Stomach (tissue), 9 donors: Measurements from ENCODE around the gene FBXO3. TPM values are rescaled to one million over a fixed set of nuclear protein-coding genes. Genes with fewer than 3 reads are reported as not detected.

Experiments
- DNase-seq, 2 donors: peaks; one replicate each; pipeline versions ENCODE4 v3.0.0 to v3.0.0-alpha.2; 2013 to 2019
- H3K27ac ChIP-seq, 5 donors: fragments of 200-600 bp in 4 of 5; sonication (generic) in 4 of 5; one replicate each; pipeline ENCODE4 v1.5.1; 2013 to 2019; ENCODE audit warnings: mild to moderate bottlenecking in 1 of 5, moderate library complexity in 1 of 5
- H3K27me3 ChIP-seq, 3 donors: fragments of 200-600 bp; sonication (generic); one replicate each; pipeline ENCODE4 v1.5.1; 2017 to 2019; ENCODE audit warnings: mixed run types in 1 of 3
- H3K36me3 ChIP-seq, 4 donors: fragments of 200-600 bp; sonication (generic); 1 replicate in 3 of 4; 2 replicates in 1 of 4; pipeline ENCODE4 v1.5.1; 2016 to 2019
- H3K4me1 ChIP-seq, 4 donors: fragments of 200-600 bp; sonication (generic); one replicate each; pipeline ENCODE4 v1.5.1; 2016 to 2019
- H3K4me3 ChIP-seq, 4 donors: fragments of 200-600 bp; sonication (generic) in 3 of 4; one replicate each; pipeline ENCODE4 v1.5.1; 2016 to 2019; ENCODE audit warnings: mild to moderate bottlenecking in 1 of 4
- H3K9me3 ChIP-seq, 4 donors: fragments of 200-600 bp; sonication (generic); one replicate each; pipeline ENCODE4 v1.5.1; 2016 to 2019
- CTCF ChIP-seq, 7 experiments: fragments of 450-650 bp in 4 of 7; fragments of 200-600 bp in 3 of 7; sonication (generic) in 3 of 7; IDR thresholded peaks; one replicate each; pipeline ENCODE4 v1.5.1; 2016 to 2019; ENCODE audit warnings: antibody characterized with exemption in 7 of 7, control low read depth in 2 of 7, mild to moderate bottlenecking in 1 of 7
- EP300 ChIP-seq: sonication (generic); formaldehyde crosslinking; IDR thresholded peaks from one replicate; pipeline ENCODE4 v1.6.1; 2017; ENCODE audit warnings: antibody characterized with exemption
- POLR2A ChIP-seq, 4 donors: fragments of 450-650 bp; IDR thresholded peaks; one replicate each; pipeline ENCODE4 v1.6.1; 2016; ENCODE audit warnings: antibody characterized with exemption in 4 of 4, control low read depth in 2 of 4, mild to moderate bottlenecking in 1 of 4, moderate library complexity in 1 of 4
- POLR2AphosphoS5 ChIP-seq, 3 donors: sonication (generic); formaldehyde crosslinking; IDR thresholded peaks; one replicate each; pipeline ENCODE4 v1.6.1; 2016; ENCODE audit warnings: antibody characterized with exemption in 3 of 3
- WGBS, 5 donors: extraction: QIAGEN DNeasy Blood & Tissue Kit in 3 of 5; methylation state at CpG; one replicate each; pipeline versions ENCODE4 v1.1.5 to v1.1.7; 2013 to 2018; 5-methylcytosine and 5-hydroxymethylcytosine counted together
- intact Hi-C: fragments of 100-400 bp; cut with DNase I; formaldehyde crosslinking; loops from one replicate; pipeline ENCODE4 v1.15.1; 2023; ENCODE audit warnings: low total_unique reads
- polyA plus RNA-seq, 3 donors: library from polyadenylated mRNA; stranded (reverse); fragments of 200-250 nt; gene quantifications; one replicate each; pipeline ENCODE4 v1.2.3, GENCODE V29; 2013
- total RNA-seq, 5 donors: library from RNA; depleted of rRNA; stranded (reverse); fragments of >200 nt; gene quantifications; one replicate each; pipeline versions ENCODE4 v1.1.0 to v1.2.3, GENCODE V29; 2014 to 2016
- donor health status: healthy with polysubstance abuse.
- donor health status: Bipolar disorder and iron deficiency.
- donor health status: healthy.

Gene FBXO3
- total and polyA plus RNA-seq, 8 donors: 4.9 to 63.0 (median 25.3) TPM

GRCh38 chr11:33697997-33698396, 76.3 kb downstream of the FBXO3 start:
- H3K27me3 ChIP-seq: no peaks in the 10 kb centered on the region
- TF ChIP-seq EP300 (no peak), CTCF (IDR thresholded peaks at IDR 0.05) (no peak), POLR2AphosphoS5 (IDR thresholded peaks at IDR 0.05) (no peak), POLR2A (IDR thresholded peaks at IDR 0.05) (no peak)
- intact Hi-C loops: no loop called here
- H3K36me3 ChIP-seq: no peaks in the 10 kb centered on the region
- H3K9me3 ChIP-seq: no peaks in the 10 kb centered on the region
- WGBS, 5 donors: 32 to 66% (median 47%) methylated on average over 3 of the region's 3 CpGs
- H3K4me1 ChIP-seq: peaks cover 49 to 97% (median 70%) of the 10 kb centered on the region in 4 donors
- no peak overlapping the region for H3K4me3 ChIP-seq
- H3K27ac ChIP-seq: peak overlapping the region; percentile 52 to 88 (median 79)
- DNase-seq: no peak

DNA sequence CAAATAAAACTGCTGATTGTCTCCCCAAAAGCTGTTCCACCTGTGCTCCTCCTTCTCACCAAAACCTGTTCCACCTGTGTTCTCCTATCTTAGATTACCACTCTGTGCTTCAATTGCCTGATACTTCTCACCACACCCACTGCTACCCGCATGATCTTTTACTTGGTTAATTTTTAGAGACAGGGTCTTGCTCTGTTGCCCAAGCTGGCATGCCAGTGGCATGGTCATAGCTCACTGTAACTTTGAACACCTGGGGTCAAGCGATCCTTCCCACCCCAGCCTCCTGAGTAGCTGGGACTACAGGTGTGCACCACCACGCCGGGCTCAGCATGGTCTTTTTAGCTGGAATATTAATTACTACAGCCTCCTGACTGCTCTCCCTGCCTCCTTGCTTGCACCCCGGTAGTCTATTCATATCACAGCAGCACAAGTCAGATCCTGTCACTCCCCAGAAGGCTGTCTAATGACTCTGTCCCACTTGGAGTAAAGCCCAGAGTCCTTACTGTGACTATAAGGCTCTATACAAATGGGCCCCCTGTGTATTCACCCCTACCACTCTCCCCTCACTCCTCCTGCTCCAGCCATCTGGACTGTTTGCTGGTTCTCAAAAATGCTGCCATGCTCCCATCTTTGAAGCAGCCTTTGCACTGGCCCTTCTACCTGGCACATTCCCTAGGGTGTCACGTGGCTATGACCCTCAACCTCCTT, 77.2 kb downstream of the FBXO3 start:
- H3K4me3 ChIP-seq: no peak overlapping the region
- intact Hi-C loops: no loop called here
- no peaks in the 10 kb centered on the region for H3K27me3 ChIP-seq
- TF ChIP-seq CTCF (IDR thresholded peaks at IDR 0.05): no peak
- no peak for TF ChIP-seq POLR2AphosphoS5 (IDR thresholded peaks at IDR 0.05)
- TF ChIP-seq EP300: no peak
- no peak for TF ChIP-seq POLR2A (IDR thresholded peaks at IDR 0.05)
- no peaks in the 10 kb centered on the region for H3K9me3 ChIP-seq
- peaks cover 55 to 97% (median 71%) of the 10 kb centered on the region in 4 donors for H3K4me1 ChIP-seq
- H3K27ac ChIP-seq: peak overlapping the region; percentile 55 to 88 (median 70)
- 59 to 71% (median 69%) methylated on average over 6 of the region's 6 CpGs for WGBS, 5 donors
- no peaks in the 10 kb centered on the region for H3K36me3 ChIP-seq
- no peak for DNase-seq

DNA sequence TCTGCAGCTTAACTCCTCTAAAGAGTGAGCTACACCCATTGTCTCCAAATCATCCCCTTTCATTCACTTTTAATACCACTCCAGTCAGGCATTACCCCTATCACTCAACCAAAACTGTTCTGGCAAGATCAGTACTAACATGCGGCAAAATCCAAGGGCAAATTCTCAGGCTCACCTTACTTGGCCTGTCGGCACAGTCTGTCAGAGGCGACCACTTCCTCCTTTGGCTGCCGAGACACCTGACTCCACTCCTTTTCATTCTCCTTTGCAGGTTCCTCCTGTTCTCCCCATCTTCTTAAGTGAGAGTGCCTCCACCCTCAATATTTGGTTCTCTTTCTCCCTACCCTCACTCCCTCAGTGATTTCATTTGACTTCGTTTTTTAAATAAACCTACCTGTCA, 77.9 kb downstream of the FBXO3 start:
- no peak for TF ChIP-seq CTCF (IDR thresholded peaks at IDR 0.05)
- no peak for TF ChIP-seq EP300
- TF ChIP-seq POLR2AphosphoS5 (IDR thresholded peaks at IDR 0.05): peak in 1 of 3 donors; percentile 58
- peak; percentile 47 to 57 for DNase-seq
- Histone ChIP-seq H3K4me1 (peaks cover 55 to 97% (median 70%) of the 10 kb centered on the region in 4 donors), H3K36me3 (no peaks in the 10 kb centered on the region), H3K4me3 (no peak overlapping the region), H3K9me3 (no peaks in the 10 kb centered on the region), H3K27me3 (no peaks in the 10 kb centered on the region), H3K27ac (peak overlapping the region; percentile 55 to 88 (median 70))
- intact Hi-C loops: no loop called here
- 19 to 42% (median 40%) methylated on average over 5 of the region's 5 CpGs for WGBS, 5 donors

DNA sequence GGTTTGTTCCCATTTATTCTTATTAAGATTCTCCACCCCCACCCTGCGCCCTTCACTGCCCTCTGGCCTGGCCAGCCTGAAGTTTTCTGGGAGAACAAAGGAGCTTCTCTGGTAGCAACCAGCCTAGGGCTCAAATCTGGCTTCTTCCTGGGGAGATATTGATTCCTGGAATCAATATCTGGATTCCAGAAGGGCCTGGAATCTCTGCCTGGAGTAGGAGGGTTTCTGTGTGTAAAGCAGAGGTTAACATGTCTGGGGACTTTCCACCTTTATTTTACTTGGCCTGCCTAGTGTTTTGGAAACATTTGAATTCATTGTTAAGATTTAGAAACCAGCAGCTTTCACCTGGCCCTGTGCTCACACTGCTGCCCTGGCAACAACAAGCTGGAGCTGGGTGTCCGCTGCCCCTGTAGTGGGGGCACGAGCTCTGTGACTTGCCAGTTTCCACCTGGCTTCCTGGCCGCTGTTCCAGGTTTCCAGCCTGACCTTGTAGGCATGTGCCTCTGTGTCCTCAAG, 79.2 kb downstream of the FBXO3 start:
- Histone ChIP-seq H3K27me3 (no peaks in the 10 kb centered on the region), H3K9me3 (no peaks in the 10 kb centered on the region), H3K36me3 (no peaks in the 10 kb centered on the region), H3K27ac (peak overlapping the region; percentile 52 to 88 (median 70)), H3K4me3 (no peak overlapping the region), H3K4me1 (peaks cover 62 to 95% (median 76%) of the 10 kb centered on the region in 4 donors)
- 34 to 74% (median 50%) methylated on average over 4 of the region's 4 CpGs for WGBS, 5 donors
- intact Hi-C loops: no loop called here
- TF ChIP-seq POLR2AphosphoS5 (IDR thresholded peaks at IDR 0.05) (peak in 2 of 3 donors; percentile 31 to 57), CTCF (IDR thresholded peaks at IDR 0.05) (no peak), POLR2A (IDR thresholded peaks at IDR 0.05) (no peak), EP300 (no peak)
- DNase-seq: peak; percentile 68 to 82
